HepG2 (cell line): ENCODE results near the gene ZNF593OS. TPM values are rescaled to one million over a fixed set of nuclear protein-coding genes. Genes with fewer than 3 reads are reported as not detected.

Experiments used
- ATAC-seq: fragments of 200-7000 bp; cut with Tn5 transposase; 3 replicates; pipeline ENCODE4 v1.9.1; 2020; ENCODE audit warnings: mild to moderate bottlenecking, moderate library complexity
- BruUV-seq: library from RNA; stranded (reverse); fragments of 400-500 nt; replicated peaks from 2 replicates; lab custom pipeline; 2021; lab: Mats Ljungman, UMichigan
- CTCF ChIA-PET: fragments of 300-600 bp; formaldehyde crosslinking; extraction: SDS; loops from one replicate; lab custom pipeline; 2021; ENCODE audit warnings: low total read pairs, inconsistent platforms, low intra/inter-chr PET ratio; lab: Yijun Ruan, JAX
- POLR2A ChIA-PET: fragments of 350-600 bp; sonication (Branson Sonifier 250); formaldehyde crosslinking; loops from one replicate; lab custom pipeline; 2020; ENCODE audit warnings: antibody characterized with exemption, inconsistent platforms; lab: Yijun Ruan, JAX
- DNase-seq: peaks from one replicate; pipeline ENCODE4 v3.0.0-alpha.2; 2015; ENCODE audit warnings: low spot score
- FAIRE-seq: peaks from 3 replicates; lab custom pipeline; 2011; peaks lifted over from hg19 to GRCh38; lab: Jason Lieb, UNC
- H2AFZ ChIP-seq: one replicate; pipeline ENCODE4 v1.6.1; 2011; ENCODE audit warnings: low read length, inconsistent platforms
- H3K27ac ChIP-seq: fragments of 300-600 bp; 3 replicates; pipeline ENCODE4 v1.8.0; 2011; ENCODE audit warnings: mixed run types, mild to moderate bottlenecking, mixed read lengths, low read length, inconsistent platforms; ENCODE audit not compliant: insufficient read depth; ENCODE audit errors: extremely low read length
- H3K27me3 ChIP-seq, 2 experiments: fragments of 200-600 bp in 1 of 2; 2 replicates in 1 of 2; 3 replicates in 1 of 2; pipeline versions ENCODE4 v1.6.0 to v1.8.0; 2011; ENCODE audit warnings: low read length in 2 of 2, mild to moderate bottlenecking in 2 of 2, moderate library complexity in 2 of 2, inconsistent platforms in 1 of 2; ENCODE audit not compliant: insufficient read depth in 2 of 2, control insufficient read depth in 1 of 2
- H3K36me3 ChIP-seq, 2 experiments: fragments of 200-600 bp in 1 of 2; replicated peaks in 1 of 2; 2 replicates in 1 of 2; 3 replicates in 1 of 2; pipeline versions ENCODE4 v1.5.1 to v1.8.0; 2011; ENCODE audit warnings: low read length in 2 of 2, inconsistent platforms in 1 of 2; ENCODE audit not compliant: insufficient read depth in 2 of 2, control insufficient read depth in 1 of 2
- H3K4me1 ChIP-seq: 2 replicates; pipeline ENCODE4 v1.5.1; 2012; ENCODE audit warnings: low read length, inconsistent platforms; ENCODE audit not compliant: insufficient read depth
- H3K4me2 ChIP-seq: 2 replicates; pipeline ENCODE4 v1.6.0; 2011; ENCODE audit warnings: low read depth, low read length, inconsistent platforms
- H3K4me3 ChIP-seq, 3 experiments: fragments of 200-600 bp in 1 of 3; sonication (generic), shearing (Covaris generic) in 1 of 3; replicated peaks in 1 of 3; 2 replicates each; pipeline ENCODE4 v1.5.1; 2011 to 2016; ENCODE audit warnings: low read length in 3 of 3, inconsistent platforms in 2 of 3, low read depth in 2 of 3, mild to moderate bottlenecking in 2 of 3, control low read depth in 1 of 3, mixed read lengths in 1 of 3; ENCODE audit not compliant: insufficient read depth in 1 of 3
- H3K79me2 ChIP-seq: one replicate; pipeline ENCODE4 v1.6.1; 2011; ENCODE audit warnings: low read length, inconsistent platforms; ENCODE audit not compliant: insufficient read depth
- H3K9ac ChIP-seq: 2 replicates; pipeline ENCODE4 v1.6.0; 2011; ENCODE audit warnings: mild to moderate bottlenecking, low read depth, low read length, inconsistent platforms; ENCODE audit not compliant: insufficient read depth
- H3K9me3 ChIP-seq: 2 replicates; pipeline ENCODE4 v1.5.1; 2012; ENCODE audit warnings: mild to moderate bottlenecking, low read length
- H4K20me1 ChIP-seq: 2 replicates; pipeline ENCODE4 v1.6.0; 2011; ENCODE audit warnings: inconsistent platforms, mild to moderate bottlenecking, low read length, moderate library complexity; ENCODE audit not compliant: insufficient read depth
- NFE2 ChIP-seq: sonication (generic); formaldehyde crosslinking; IDR thresholded peaks from 2 replicates; pipeline ENCODE4 v1.4.0; 2020; ENCODE audit warnings: missing genetic modification reagents
- ZNF629 ChIP-seq: sonication (generic); formaldehyde crosslinking; conservative IDR thresholded peaks from 2 replicates; pipeline ENCODE4 v1.5.0; 2020; ENCODE audit warnings: missing genetic modification reagents
- WGBS: methylation state at CpG from one replicate; pipeline ENCODE4 v1.1.6; 2017; ENCODE audit warnings: low lambda C conversion rate; 5-methylcytosine and 5-hydroxymethylcytosine counted together
- in situ Hi-C: cut with HindIII; loops from 2 replicates; pipeline ENCODE4 v1.10.0; 2017; ENCODE audit warnings: low pct_unique_long_range_greater_than_20kb; ENCODE audit not compliant: extremely low pct_ligation_motif_present
- intact Hi-C: fragments of 100-400 bp; cut with micrococcal nuclease; formaldehyde crosslinking; loops from one replicate; pipeline ENCODE4 v1.10.0; 2022; ENCODE audit not compliant: unreplicated experiment
- polyA plus RNA-seq, 8 experiments: library from polyadenylated mRNA; depleted of rRNA in 3 of 8; stranded (reverse) in 7 of 8; unstranded in 1 of 8; fragments of >200 nt; fragmentation: Illumina TruSeq in 4 of 8; extraction: Trizol in 4 of 8; gene quantifications; 2 replicates each; pipeline versions ENCODE4 v1.2.1 to v1.2.3, GENCODE V29; 2011 to 2016; ENCODE audit warnings: low read depth in 4 of 8, missing spikeins in 1 of 8, mixed read lengths in 1 of 8; ENCODE audit not compliant: insufficient read depth in 1 of 8
- total RNA-seq, 5 experiments: library from RNA; depleted of rRNA; stranded (reverse); fragments of >200 nt; fragmentation: Illumina TruSeq; extraction: Trizol; gene quantifications; 2 replicates each; pipeline ENCODE4 v1.2.3, GENCODE V29; 2016; ENCODE audit warnings: low read depth in 1 of 5
- TF ChIP-seq, protein P1 (sequence below): IDR thresholded peaks from 2 replicates; pipeline ENCODE4 v1.6.1; 2016
- TF ChIP-seq, protein P2 (sequence below): sonication (generic); formaldehyde crosslinking; IDR thresholded peaks from 2 replicates; pipeline ENCODE4 v1.8.0; 2023; ENCODE audit warnings: mild to moderate bottlenecking, missing genetic modification reagents

Gene ZNF593OS
- total and polyA plus RNA-seq, 2 of the 13 experiments (the other 11 are each of a cell fraction or from before 2014, with no cell fraction given), result not detected

DNA sequence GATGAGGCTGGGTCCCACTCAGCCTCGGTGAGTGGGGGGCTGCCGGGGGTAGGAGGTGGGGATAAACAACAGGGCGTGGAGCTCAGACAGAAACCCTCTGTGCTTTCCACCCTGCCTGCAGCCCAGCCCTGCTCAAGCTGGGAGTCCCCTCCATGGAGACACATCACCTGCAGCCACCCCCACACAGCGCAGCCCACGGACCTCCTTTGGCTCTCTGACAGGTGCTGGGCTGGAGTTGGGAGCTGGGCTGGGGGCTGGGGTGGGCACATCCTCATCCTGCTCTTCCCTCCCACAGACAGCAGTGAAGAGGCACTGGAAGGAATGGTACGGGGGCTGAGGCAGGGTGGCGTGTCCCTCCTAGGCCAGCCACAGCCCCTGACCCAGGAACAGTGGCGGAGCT is 16.8 kb upstream of the ZNF593OS start:
- FAIRE-seq (no peak), DNase-seq (no peak)
- no TSS peak for BruUV-seq
- ChIA-PET CTCF (no interaction called here), POLR2A (interaction anchor here (0.7 kb wide), 1 partner anchor 18 kb away, joined by 3 read pairs; no protein-coding TSS in a partner anchor)
- H3K27ac ChIP-seq, result no peak overlapping the region
- no peak overlapping the region for H2AFZ ChIP-seq
- H3K27me3 ChIP-seq, result peaks cover 0 to 6% of the 10 kb centered on the region in 2 experiments; a peak in 2 of 5 replicates
- 90% methylated on average over 2 of the region's 8 CpGs for WGBS
- no peak overlapping the region for H3K4me2 ChIP-seq
- no peaks in the 10 kb centered on the region for H3K9me3 ChIP-seq
- intact Hi-C loops, result no loop called here
- H3K79me2 ChIP-seq, result no peaks in the 10 kb centered on the region
- H3K36me3 ChIP-seq, result 0 out of 5 replicates have a peak, but pooled peaks cover 0 to 2% of the 10 kb centered on the region in 2 experiments
- TF ChIP-seq, protein P1, sequence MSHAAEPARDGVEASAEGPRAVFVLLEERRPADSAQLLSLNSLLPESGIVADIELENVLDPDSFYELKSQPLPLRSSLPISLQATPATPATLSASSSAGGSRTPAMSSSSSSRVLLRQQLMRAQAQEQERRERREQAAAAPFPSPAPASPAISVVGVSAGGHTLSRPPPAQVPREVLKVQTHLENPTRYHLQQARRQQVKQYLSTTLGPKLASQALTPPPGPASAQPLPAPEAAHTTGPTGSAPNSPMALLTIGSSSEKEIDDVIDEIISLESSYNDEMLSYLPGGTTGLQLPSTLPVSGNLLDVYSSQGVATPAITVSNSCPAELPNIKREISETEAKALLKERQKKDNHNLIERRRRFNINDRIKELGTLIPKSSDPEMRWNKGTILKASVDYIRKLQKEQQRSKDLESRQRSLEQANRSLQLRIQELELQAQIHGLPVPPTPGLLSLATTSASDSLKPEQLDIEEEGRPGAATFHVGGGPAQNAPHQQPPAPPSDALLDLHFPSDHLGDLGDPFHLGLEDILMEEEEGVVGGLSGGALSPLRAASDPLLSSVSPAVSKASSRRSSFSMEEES (CRISPR knock-in tag), result no peak
- TF ChIP-seq, protein P2, sequence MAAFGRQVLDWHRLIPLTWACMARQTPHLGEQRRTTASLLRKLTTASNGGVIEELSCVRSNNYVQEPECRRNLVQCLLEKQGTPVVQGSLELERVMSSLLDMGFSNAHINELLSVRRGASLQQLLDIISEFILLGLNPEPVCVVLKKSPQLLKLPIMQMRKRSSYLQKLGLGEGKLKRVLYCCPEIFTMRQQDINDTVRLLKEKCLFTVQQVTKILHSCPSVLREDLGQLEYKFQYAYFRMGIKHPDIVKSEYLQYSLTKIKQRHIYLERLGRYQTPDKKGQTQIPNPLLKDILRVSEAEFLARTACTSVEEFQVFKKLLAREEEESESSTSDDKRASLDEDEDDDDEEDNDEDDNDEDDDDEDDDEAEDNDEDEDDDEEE (CRISPR knock-in tag), result no peak
- TF ChIP-seq, all 625 proteins: peak for 0
- in situ Hi-C loops, result no loop called here
- Histone ChIP-seq H3K4me1 (no peaks in the 10 kb centered on the region), H3K4me3 (no peak overlapping the region), H4K20me1 (no peaks in the 10 kb centered on the region), H3K9ac (no peak overlapping the region)
- no peak; the same call in 2 of the 3 replicates for ATAC-seq

DNA sequence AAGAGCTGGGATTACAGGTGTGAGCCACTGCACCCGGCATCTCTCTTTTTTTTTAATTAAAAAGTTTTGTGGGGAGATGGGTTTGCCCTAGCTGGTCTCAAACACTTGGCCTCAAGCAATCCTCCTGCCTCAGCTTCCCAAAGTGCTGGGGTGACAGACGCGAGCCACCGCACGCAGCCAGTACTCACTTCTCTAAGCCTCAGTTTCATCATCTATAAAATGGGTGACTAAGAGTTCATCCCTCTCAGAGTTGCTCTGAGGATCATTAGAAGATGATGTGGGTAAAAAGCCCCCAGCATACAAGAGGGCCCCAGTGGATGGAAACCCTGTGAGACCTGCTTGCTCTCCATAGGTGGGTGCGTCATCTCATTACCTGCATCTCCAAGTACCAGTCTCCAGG is 16.2 kb upstream of the ZNF593OS start:
- no peak for DNase-seq
- no peaks in the 10 kb centered on the region for H4K20me1 ChIP-seq
- intact Hi-C loops (no loop called here), in situ Hi-C loops (no loop called here)
- no TSS peak for BruUV-seq
- peaks cover 0 to under 1% of the 10 kb centered on the region in 2 experiments; a peak in 1 of 5 replicates for H3K27me3 ChIP-seq
- H3K36me3 ChIP-seq, result 0 out of 5 replicates have a peak, but pooled peaks cover 0 to 2% of the 10 kb centered on the region in 2 experiments
- no peak overlapping the region for H3K4me3 ChIP-seq
- TF ChIP-seq ZNF629 (CRISPR knock-in tag), result peak; percentile 57
- TF ChIP-seq NFE2 (CRISPR knock-in tag), result no peak
- H2AFZ ChIP-seq, result no peak overlapping the region
- H3K4me1 ChIP-seq, result no peaks in the 10 kb centered on the region
- no peak for ATAC-seq
- POLR2A ChIA-PET, result no interaction called here
- CTCF ChIA-PET, result no interaction called here
- H3K79me2 ChIP-seq, result no peaks in the 10 kb centered on the region
- H3K9ac ChIP-seq, result no peak overlapping the region
- no peak overlapping the region for H3K4me2 ChIP-seq
- no peaks in the 10 kb centered on the region for H3K9me3 ChIP-seq
- WGBS, result 87% methylated on average over 6 of the region's 6 CpGs
- H3K27ac ChIP-seq, result no peak overlapping the region
- no peak for FAIRE-seq
